Mucosa of rectum (tissue), 2 donors: ENCODE results near the gene AAR2.

Source experiments
- H3K27ac ChIP-seq, 2 donors: one replicate each; pipeline ENCODE4 v1.7.0; 2013; ENCODE audit warnings: inconsistent platforms in 2 of 2, low read depth in 2 of 2, low read length in 2 of 2
- H3K27me3 ChIP-seq, 2 donors: one replicate each; pipeline ENCODE4 v1.7.0; 2013; ENCODE audit warnings: low read length in 2 of 2; ENCODE audit not compliant: control insufficient read depth in 2 of 2, insufficient read depth in 2 of 2
- H3K36me3 ChIP-seq, 2 donors: one replicate each; pipeline ENCODE4 v1.7.0; 2013; ENCODE audit warnings: low read length in 2 of 2; ENCODE audit not compliant: control insufficient read depth in 2 of 2, insufficient read depth in 2 of 2
- H3K4me1 ChIP-seq, 2 donors: one replicate each; pipeline ENCODE4 v1.7.0; 2013; ENCODE audit warnings: low read length in 2 of 2, mild to moderate bottlenecking in 1 of 2; ENCODE audit not compliant: control insufficient read depth in 2 of 2, insufficient read depth in 2 of 2
- H3K4me3 ChIP-seq, 2 donors: one replicate each; pipeline ENCODE4 v1.7.0; 2013; ENCODE audit warnings: low read length in 2 of 2
- H3K9ac ChIP-seq, 2 donors: one replicate each; pipeline ENCODE4 v1.7.0; 2013; ENCODE audit warnings: low read length in 2 of 2, low read depth in 1 of 2, mild to moderate bottlenecking in 1 of 2
- H3K9me3 ChIP-seq, 2 donors: one replicate each; pipeline ENCODE4 v1.7.0; 2013; ENCODE audit warnings: low read length in 2 of 2; ENCODE audit not compliant: control insufficient read depth in 2 of 2
- donor health status: healthy.
- donor health status: Normal muscosa, but diverticular disease.

AAR2 gene

DNA sequence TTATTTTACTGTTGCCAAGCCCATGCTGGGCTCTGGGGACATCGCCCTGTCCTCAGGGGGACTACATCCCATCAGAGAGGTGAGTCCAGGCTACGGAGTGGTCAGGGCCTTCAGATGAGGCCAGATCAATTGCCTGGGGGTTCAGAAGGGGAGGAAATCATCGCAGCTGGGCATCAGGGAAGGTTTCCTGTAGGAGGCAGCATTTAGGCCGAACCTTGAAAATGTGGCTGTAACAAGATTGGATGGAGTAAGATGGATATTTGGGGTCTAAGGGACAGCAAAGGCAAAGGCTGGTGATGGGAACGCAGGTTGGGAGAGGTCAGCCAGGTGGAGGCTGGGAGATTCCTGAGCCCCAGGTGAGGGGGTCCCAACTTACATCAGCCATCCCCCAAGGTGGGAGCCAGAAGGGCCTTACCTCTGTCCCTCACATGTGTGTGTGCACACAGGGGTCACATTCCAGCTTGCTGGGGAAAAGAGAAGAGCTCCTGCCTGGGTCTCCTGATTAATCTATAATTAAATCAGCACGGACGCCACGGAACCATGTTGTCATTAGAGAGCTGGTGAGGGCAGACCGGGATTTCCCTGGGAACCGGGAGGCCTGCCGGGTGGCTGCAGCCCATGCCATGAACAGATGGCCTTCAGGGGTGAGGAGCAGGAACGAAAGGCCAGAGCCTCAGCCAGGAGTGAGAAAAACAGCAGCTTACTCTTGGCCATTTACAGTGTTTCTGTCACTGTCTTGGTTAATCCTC, 39.3 kb downstream of the AAR2 start:
- H3K9ac ChIP-seq, result no peak overlapping the region
- H3K27ac ChIP-seq, result no peak overlapping the region
- no peaks in the 10 kb centered on the region for H3K36me3 ChIP-seq
- no peak overlapping the region for H3K4me3 ChIP-seq
- no peaks in the 10 kb centered on the region for H3K4me1 ChIP-seq
- H3K9me3 ChIP-seq, result no peaks in the 10 kb centered on the region
- peaks cover 0 to 7% of the 10 kb centered on the region in 2 donors for H3K27me3 ChIP-seq

- Histone ChIP-seq H3K4me3 (no peak overlapping the region), H3K27me3 (peaks cover 0 to 7% of the 10 kb centered on the region in 2 donors), H3K9ac (no peak overlapping the region), H3K4me1 (no peaks in the 10 kb centered on the region), H3K36me3 (no peaks in the 10 kb centered on the region), H3K9me3 (no peaks in the 10 kb centered on the region), H3K27ac (no peak overlapping the region)
These were observed 41.3 kb downstream of the AAR2 start for GRCh38 chr20:36277546-36277945.

- Histone ChIP-seq H3K4me1 (no peaks in the 10 kb centered on the region), H3K9me3 (no peaks in the 10 kb centered on the region), H3K9ac (no peak overlapping the region), H3K27ac (no peak overlapping the region), H3K36me3 (no peaks in the 10 kb centered on the region), H3K4me3 (no peak overlapping the region), H3K27me3 (peaks cover 0 to 7% of the 10 kb centered on the region in 2 donors)
These were observed 43.1 kb downstream of the AAR2 start for GRCh38 chr20:36279362-36279761.

DNA sequence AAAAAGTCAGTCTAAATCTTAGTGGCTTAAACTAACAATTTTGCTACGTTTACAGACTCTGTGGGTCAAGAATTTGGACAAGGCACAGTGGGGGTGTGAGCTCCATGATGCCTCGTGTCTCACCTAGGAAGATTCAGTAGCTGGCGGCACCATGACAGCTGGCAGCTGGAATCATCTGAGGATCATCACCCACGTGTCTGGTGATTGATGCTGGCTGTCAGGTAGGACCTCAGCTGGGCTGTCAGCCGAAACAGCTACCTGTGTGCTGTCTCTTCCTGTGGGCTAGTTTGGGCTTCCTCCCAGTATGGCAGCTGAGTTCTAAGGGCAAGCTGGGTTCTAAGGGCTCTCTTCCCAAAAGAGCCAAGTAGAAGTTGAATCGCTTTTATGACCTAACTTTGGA, 43.5 kb downstream of the AAR2 start:
- no peaks in the 10 kb centered on the region for H3K36me3 ChIP-seq
- H3K4me1 ChIP-seq, result no peaks in the 10 kb centered on the region
- no peak overlapping the region for H3K9ac ChIP-seq
- no peak overlapping the region for H3K27ac ChIP-seq
- no peak overlapping the region for H3K4me3 ChIP-seq
- H3K9me3 ChIP-seq, result no peaks in the 10 kb centered on the region
- H3K27me3 ChIP-seq, result peaks cover 0 to 7% of the 10 kb centered on the region in 2 donors

- Histone ChIP-seq H3K4me3 (no peak overlapping the region), H3K36me3 (no peaks in the 10 kb centered on the region), H3K27me3 (peaks cover 0 to 3% of the 10 kb centered on the region in 2 donors), H3K27ac (no peak overlapping the region), H3K9ac (no peak overlapping the region), H3K4me1 (no peaks in the 10 kb centered on the region), H3K9me3 (no peaks in the 10 kb centered on the region)
These were observed 45.6 kb downstream of the AAR2 start for GRCh38 chr20:36281785-36282380.

- no peak overlapping the region for H3K4me3 ChIP-seq
- no peaks in the 10 kb centered on the region for H3K36me3 ChIP-seq
- peaks cover 0 to 3% of the 10 kb centered on the region in 2 donors for H3K27me3 ChIP-seq
- no peak overlapping the region for H3K27ac ChIP-seq
- no peaks in the 10 kb centered on the region for H3K4me1 ChIP-seq
- no peaks in the 10 kb centered on the region for H3K9me3 ChIP-seq
- H3K9ac ChIP-seq, result no peak overlapping the region
These were observed 48.5 kb downstream of the AAR2 start for GRCh38 chr20:36284751-36285150.

DNA sequence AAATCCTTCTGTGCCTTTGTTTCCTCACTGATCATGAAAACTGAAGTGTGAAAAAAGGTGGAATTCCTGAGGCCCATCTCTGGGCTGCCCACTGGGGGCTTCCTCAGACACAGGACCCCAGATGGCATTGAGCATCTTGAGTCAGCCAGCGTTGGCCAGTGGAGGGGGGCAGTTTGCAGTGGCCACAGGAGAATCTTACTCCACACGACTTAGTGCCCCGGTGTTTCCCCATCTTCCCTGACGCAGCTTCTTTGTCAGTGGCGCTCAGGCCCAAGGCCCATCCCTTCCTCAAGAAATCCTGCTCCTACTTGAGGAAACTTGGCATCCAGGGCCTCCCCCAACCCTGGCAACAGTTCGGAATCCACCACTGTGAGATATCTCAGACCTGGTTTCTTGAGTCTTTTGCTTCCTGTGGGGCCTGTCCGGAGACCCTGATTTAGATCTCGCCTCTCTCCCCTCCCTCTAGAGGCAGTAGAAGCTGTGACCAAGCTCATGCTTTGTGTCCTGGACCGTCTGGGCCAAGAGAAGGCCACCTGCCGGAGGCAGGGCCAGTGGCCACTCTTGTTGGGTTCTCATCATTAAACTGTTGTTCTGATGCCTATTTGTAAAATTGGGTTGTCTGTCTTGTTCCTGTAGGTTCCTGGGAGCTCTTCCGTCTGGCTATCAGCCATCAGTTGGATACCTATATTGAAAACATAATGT, 49.6 kb downstream of the AAR2 start:
- H3K27ac ChIP-seq, result no peak overlapping the region

DNA sequence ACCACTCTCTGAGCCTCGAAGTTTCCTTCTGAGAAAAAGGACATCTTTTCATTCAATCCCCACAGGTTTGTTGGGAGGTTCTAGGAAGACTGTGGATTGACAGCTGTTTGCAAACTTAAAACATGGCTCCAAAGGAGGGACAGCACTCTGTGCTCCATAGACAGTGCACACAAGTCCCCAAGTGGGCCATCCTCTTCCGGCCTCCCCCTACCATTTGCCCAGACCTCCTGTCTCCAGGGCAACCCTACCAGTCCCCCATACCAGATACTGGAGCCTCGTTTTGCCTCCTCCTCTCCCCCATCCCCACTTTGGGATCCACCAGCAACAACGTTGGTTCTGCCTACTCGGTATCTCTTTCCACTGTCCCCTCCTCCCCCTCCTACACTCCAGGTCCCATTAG, 61.4 kb downstream of the AAR2 start:
- Histone ChIP-seq H3K4me1 (no peaks in the 10 kb centered on the region), H3K9me3 (no peaks in the 10 kb centered on the region), H3K36me3 (no peaks in the 10 kb centered on the region), H3K4me3 (no peak overlapping the region), H3K27ac (no peak overlapping the region), H3K27me3 (peaks cover 17 to 22% of the 10 kb centered on the region in 2 donors), H3K9ac (no peak overlapping the region)

More for the DNA sequence above, 49.6 kb downstream of the AAR2 start:
- Histone ChIP-seq H3K36me3 (no peaks in the 10 kb centered on the region), H3K27me3 (peaks cover 0 to 3% of the 10 kb centered on the region in 2 donors), H3K9me3 (no peaks in the 10 kb centered on the region), H3K4me3 (no peak overlapping the region), H3K9ac (no peak overlapping the region), H3K4me1 (no peaks in the 10 kb centered on the region)

- H3K4me1 ChIP-seq, result no peaks in the 10 kb centered on the region
- no peaks in the 10 kb centered on the region for H3K36me3 ChIP-seq
- H3K9me3 ChIP-seq, result no peaks in the 10 kb centered on the region
- no peak overlapping the region for H3K27ac ChIP-seq
- H3K9ac ChIP-seq, result no peak overlapping the region
- no peak overlapping the region for H3K4me3 ChIP-seq
- peaks cover 21 to 25% of the 10 kb centered on the region in 2 donors for H3K27me3 ChIP-seq
These were observed 61.8 kb downstream of the AAR2 start for GRCh38 chr20:36298061-36298460.

DNA sequence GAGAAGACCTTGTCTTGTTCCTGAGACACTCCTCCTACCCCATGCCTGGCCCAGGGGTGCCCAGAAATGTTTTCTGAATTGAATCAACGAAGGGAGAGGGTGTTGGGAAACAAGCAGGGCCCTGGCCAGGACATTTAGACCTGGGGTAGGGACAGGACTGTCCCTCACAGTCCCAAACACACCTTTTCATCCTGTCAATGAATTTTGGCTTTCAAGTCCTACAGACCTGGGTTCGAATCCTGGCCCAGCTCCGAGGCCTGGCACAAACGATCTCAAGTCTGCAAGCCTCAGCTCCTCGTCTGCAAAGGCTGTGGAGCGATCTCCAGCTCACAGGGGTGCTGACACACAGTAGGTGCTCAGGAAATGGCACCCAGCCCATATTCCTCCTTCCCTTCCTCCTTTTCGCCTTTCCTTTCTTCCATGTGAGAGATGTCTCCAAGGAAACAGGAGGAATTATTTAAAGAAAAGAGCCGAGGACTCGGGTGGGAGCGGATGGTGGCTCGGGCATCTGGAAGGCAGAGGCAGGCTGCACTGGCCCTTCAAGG, 62.6 kb downstream of the AAR2 start:
- H3K27me3 ChIP-seq, result peaks cover 29 to 31% of the 10 kb centered on the region in 2 donors
- H3K4me3 ChIP-seq, result no peak overlapping the region
- no peaks in the 10 kb centered on the region for H3K4me1 ChIP-seq
- no peaks in the 10 kb centered on the region for H3K36me3 ChIP-seq
- H3K9me3 ChIP-seq, result no peaks in the 10 kb centered on the region
- H3K27ac ChIP-seq, result no peak overlapping the region
- no peak overlapping the region for H3K9ac ChIP-seq
